Stromal cell of bone marrow (primary cell): ENCODE results near the gene HIF3A.
"Not testable (repeated sequence)": the region's sequence is repeated elsewhere in the genome, so short reads cannot be mapped to it uniquely, and the experiment has no call there.

Source experiments
- DNase-seq: peaks from one replicate; pipeline ENCODE4 v3.0.0-alpha.2; 2012; ENCODE audit warnings: low read depth

The HIF3A gene

DNA sequence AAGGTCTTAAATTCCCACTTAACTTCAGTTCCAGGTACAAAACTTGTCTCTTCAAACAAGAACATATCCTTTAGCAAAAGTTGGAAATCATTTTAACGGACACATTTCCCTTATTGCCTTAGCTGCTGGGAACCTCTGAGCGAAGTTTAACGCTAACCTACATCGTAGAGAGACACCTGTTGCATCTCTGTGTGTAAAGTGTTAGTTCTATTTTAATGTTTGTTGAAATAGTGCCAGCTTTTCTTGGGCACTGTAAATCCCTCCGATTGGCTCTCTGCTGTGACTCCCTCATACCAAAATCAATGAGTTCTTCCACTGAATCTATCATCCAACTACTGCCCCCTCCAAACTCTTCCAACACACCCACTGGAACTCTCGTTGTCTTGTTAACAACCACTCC, 2.3 kb upstream of the HIF3A start:
- no peak for DNase-seq

GRCh38 chr19:46295401-46296201, 1.2 kb upstream of the HIF3A start:
- DNase-seq = no peak

- no peak for DNase-seq
Measured at GRCh38 chr19:46296202-46296480, 701 bp upstream of the HIF3A start.

DNA sequence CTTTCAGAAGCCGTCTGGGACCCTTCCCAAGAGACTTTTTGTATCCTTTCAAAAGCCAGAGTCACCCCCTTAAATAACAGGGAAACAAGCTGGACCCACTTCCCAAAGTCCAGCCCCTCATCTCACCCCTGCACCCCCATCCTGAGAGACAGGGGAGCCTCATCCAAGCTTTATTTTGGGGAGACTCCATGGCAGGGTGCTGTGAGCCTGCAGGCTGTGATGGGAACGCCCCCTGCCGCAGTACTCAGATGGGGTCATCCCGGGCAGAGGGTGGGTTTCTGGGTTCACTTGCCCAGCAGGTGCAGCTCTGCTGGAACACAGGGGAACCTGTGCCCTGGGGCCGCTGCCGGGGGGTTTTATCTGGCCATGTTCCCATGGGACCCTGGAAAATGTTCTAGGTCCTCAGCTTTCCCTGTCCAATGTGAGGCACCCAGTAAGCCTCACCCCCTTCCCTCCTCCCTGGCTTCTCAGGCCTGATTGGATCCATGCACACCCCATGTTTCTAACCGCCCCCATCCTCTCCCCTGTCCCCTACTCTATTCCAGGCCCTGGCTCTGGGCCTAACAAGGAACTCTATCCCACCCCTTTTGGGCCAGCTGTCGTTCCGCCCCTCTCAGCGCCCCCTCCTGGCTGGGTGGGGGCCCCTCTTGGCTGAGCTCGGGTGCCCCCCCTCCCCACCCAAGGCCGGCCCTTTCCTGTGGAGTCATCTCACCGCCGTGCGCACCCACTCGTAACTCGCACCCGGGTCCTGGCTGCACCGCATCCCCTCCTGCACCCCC, 1.0 kb downstream of the HIF3A start:
- no peak for DNase-seq

DNA sequence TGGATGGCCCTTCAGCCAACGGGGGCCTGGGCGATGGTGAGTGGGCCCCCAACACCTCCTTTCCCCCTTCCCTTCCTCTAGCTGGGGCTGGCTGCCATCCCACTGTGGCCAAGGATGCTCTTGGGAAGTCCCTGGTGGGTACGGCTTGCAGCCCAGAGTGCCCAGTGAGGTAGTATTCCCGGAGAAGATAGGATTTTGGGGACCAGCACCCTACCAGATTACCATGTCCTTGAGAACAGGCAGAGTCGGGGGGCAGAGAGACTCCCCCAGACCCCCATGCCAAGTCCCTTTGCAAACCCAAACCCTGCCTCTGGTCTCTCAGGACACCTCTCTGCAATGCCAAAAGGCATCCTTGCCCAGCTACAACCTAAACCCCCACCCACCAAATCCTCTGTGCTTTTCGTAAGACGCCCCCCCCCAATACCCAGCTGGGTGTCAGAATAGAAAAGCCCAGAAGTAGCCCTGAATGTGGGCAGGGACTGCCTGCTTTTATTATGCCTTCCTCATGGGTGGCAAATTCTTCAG, 1.7 kb downstream of the HIF3A start:
- DNase-seq = no peak

DNA sequence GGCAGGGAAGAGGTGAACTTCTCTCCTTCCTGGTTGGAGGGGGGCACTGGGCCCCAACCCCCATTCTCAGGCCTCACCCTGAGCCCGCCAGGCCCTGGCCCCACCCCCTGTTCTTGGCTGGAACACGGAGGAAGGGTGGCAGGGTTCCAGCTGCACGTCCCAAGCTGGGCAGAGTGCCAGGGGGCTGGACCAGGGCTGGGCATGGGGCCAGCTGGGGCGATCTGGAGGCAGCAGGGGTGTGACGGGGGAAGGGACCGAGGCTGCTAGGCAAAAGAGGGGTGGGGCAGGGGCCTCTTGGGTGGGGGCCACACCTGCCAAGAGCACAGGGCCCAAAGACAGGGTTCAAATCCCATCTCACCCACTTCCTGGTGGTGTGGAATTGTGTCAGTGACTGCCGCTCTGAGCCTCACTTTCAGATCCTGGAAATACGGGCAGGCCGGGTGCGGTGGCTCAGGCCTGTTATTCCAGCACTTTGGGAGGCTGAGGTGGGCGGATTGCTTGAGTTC, 2.2 kb downstream of the HIF3A start:
- peak; percentile 30 for DNase-seq

GRCh38 chr19:46299695-46300094, 2.9 kb downstream of the HIF3A start:
- DNase-seq = no peak

DNA sequence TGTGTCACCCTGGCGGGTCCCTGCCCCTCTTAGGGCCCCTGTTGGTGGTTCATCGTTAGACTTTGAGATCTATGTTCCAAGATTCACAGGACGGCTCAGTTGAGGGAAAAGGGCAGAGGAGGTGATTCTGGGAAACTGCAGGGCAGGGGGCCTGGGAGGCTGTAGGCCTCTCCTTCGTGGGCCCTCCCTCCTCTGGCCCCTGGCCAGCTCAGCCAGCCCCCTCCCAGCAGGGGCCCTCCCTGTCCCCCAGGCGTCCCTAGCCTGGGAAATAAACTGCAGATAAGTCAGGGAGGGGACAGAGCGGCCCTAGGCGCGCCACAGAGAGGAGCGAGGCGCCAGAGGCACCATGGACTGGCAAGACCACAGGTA, 6.5 kb downstream of the HIF3A start:
- DNase-seq = no peak

DNA sequence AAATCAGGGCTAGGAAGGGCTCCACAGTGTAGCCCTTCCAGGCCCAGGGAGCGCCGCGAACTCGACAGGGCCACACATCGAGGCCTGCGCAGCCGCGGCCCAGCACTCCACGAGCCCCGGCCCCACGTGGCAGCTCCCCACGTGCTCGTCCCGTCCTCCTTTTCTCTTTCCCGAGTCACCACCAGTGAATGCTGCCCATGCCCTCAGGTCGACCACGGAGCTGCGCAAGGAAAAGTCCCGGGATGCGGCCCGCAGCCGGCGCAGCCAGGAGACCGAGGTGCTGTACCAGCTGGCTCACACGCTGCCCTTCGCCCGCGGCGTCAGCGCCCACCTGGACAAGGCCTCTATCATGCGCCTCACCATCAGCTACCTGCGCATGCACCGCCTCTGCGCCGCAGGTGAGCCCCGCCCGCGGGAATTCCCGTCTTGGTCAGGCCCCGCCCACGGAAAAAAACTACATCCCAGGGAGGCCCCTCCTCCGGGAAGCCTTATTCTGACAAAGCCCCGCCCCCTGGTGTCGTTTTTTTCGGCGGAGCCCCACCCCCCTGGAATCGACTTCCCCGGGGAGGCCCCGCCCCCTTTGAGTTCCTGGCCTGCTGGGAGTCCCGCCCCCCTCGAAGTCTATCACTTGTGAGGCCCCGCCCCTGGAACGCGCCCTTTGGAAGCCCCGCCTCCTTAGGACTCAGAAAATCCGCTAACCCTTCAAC, 7.0 kb downstream of the HIF3A start:
- DNase-seq = no peak

DNA sequence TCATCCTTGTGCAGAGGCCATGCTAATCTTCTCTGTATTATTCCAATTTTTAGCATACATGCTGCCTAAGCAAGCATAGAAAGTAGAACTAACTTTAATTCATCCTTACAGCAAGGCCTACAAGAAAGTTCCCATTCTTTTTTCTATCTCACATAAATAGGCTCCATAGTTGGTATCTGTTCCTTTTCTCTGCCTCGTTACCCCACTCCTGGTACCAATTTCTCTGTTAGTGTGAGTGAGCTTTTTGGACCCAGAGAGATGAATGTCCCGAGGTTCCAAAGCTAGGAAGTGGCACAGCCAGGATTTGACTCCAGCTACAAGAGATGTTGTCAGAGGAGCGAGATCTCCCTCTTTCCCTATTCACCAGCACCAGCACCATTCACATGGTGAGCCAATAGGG, 9.7 kb downstream of the HIF3A start:
- DNase-seq = no peak

GRCh38 chr19:46308510-46308909, 11.7 kb downstream of the HIF3A start:
- no peak for DNase-seq

- DNase-seq = no peak
Measured at GRCh38 chr19:46309056-46309455, 12.2 kb downstream of the HIF3A start.

GRCh38 chr19:46311444-46311843, 14.6 kb downstream of the HIF3A start:
- DNase-seq = no peak

GRCh38 chr19:46313540-46314469, 17.0 kb downstream of the HIF3A start:
- not testable (repeated sequence) for DNase-seq

GRCh38 chr19:46317339-46317738, 20.5 kb downstream of the HIF3A start:
- DNase-seq = no peak

GRCh38 chr19:46319613-46320012, 22.8 kb downstream of the HIF3A start:
- no peak for DNase-seq

DNA sequence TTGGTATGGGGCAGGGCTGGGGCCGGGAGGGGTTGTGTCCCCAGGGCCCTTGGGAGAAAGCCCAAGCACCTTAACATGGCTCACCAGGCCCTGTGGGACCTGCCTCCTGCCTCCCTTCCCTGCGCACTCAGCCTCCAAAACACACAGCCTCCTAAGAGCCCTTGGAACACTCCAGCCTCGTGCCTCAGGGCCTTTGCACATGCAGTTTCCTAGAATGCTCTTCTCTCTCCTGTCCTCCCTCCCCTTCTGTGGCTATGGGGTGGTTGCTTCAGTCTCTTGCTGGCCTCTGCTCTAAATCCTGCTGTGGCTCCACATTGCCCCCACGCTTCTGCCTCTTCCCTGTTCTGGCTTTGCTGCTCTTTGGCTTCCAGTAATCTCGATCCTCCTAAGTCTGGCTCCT, 23.7 kb downstream of the HIF3A start:
- DNase-seq = no peak

- DNase-seq = no peak
Measured at GRCh38 chr19:46321653-46322052, 24.8 kb downstream of the HIF3A start.

DNA sequence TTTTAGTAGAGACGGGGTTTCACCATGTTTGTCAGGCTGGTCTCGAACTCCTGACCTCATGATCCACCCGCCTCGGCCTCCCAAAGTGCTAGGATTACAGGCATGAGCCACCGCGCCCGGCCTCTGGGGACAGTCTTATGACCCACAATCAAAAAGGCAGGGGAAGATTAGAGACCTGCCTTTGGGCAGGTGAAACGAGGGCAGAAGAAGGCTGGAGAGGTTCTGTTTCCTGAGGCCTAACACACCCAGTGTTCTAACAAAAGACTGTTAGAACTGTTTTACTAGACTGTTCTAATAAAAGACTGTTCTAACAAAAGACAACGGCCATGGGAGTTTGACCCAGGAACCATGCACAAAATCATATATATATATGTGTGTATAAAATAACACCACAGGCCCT, 26.4 kb downstream of the HIF3A start:
- DNase-seq = not testable (repeated sequence)

DNA sequence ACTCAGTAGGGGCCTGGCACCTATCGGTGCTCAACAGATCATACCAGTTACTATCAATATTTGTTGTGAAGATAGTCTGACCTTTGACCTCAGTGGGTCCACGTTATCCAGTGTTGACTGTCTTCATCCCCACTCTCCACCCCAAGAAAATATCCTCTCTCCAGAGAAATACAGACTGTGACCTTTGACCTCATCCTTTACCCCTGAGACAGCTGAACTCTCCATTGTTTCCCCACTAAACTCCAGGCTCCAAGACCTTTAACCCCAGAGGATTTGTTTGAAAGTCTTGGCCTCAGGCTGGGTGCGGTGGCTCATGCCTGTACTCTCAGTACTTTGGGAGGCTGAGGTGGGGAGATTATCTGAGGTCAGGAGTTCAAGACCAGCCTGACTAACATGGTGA, 27.4 kb downstream of the HIF3A start:
- no peak for DNase-seq

- no peak for DNase-seq
Measured at GRCh38 chr19:46326608-46327007, 29.8 kb downstream of the HIF3A start.

DNA sequence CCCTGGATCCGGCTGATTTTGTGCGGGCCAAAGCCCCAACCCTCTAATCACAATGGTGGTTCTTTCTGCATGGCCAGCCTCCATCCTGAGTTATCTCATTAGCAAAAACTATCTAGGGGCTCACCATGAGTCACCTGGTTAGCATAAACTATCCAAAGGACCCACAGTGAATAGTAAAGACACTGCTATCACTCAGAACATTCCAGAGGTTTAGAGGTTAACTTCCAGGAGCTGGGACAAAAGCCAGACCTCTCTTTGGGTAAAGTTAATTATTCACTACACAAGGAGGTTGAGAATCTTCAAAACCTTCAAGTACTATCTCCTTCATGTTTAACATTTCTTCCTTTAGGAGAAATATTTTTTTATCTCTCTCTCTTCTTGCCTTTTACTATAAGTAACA, 31.2 kb downstream of the HIF3A start:
- no peak for DNase-seq
